Measurements from ENCODE around the gene HOXD8. TPM values are rescaled to one million over a fixed set of nuclear protein-coding genes. Genes with fewer than 3 reads are reported as not detected.

The HOXD8 gene
- total RNA-seq, 1 donor from 2014 or later = not detected

- intact Hi-C loops (cut with micrococcal nuclease) = no loop called here
- no peak overlapping the region for H3K4me3 Mint-ChIP-seq
- H3K9me3 Mint-ChIP-seq = no peaks in the 10 kb centered on the region
- H3K27me3 Mint-ChIP-seq = peaks cover 79% of the 10 kb centered on the region
- CTCF ChIA-PET = no interaction called here
- no peak for ATAC-seq (ENCODE audit: low read depth)
- DNase-seq = no peak
- no peak for TF ChIP-seq CTCF (IDR thresholded peaks at IDR 0.05)
- POLR2A ChIA-PET = no interaction called here
- H3K27ac Mint-ChIP-seq = no peak overlapping the region
- H3K4me1 Mint-ChIP-seq = peaks cover 8% of the 10 kb centered on the region
- H3K36me3 Mint-ChIP-seq (ENCODE audit: low read depth) = no peaks in the 10 kb centered on the region
These were observed 15.8 kb downstream of the HOXD8 start for GRCh38 chr2:176145085-176145969.

GRCh38 chr2:176146101-176146500, 16.6 kb downstream of the HOXD8 start:
- no peak overlapping the region for H3K4me3 Mint-ChIP-seq
- no peaks in the 10 kb centered on the region for H3K9me3 Mint-ChIP-seq
- H3K36me3 Mint-ChIP-seq (ENCODE audit: low read depth) = no peaks in the 10 kb centered on the region
- ChIA-PET CTCF (no interaction called here), POLR2A (no interaction called here)
- intact Hi-C loops (cut with micrococcal nuclease) = no loop called here
- peaks cover 3% of the 10 kb centered on the region for H3K4me1 Mint-ChIP-seq
- ATAC-seq (ENCODE audit: low read depth) = no peak
- no peak for TF ChIP-seq CTCF (IDR thresholded peaks at IDR 0.05)
- no peak for DNase-seq
- peaks cover 83% of the 10 kb centered on the region for H3K27me3 Mint-ChIP-seq
- H3K27ac Mint-ChIP-seq = no peak overlapping the region

- Mint-ChIP-seq H3K27ac (no peak overlapping the region), H3K4me1 (no peaks in the 10 kb centered on the region), H3K27me3 (peaks cover 82% of the 10 kb centered on the region), H3K36me3 (ENCODE audit: low read depth) (no peaks in the 10 kb centered on the region), H3K9me3 (no peaks in the 10 kb centered on the region), H3K4me3 (no peak overlapping the region)
- intact Hi-C loops (cut with micrococcal nuclease) = no loop called here
- ATAC-seq (ENCODE audit: low read depth) = no peak
- no peak for TF ChIP-seq CTCF (IDR thresholded peaks at IDR 0.05)
- CTCF ChIA-PET = no interaction called here
- DNase-seq = no peak
- POLR2A ChIA-PET = no interaction called here
These were observed 17.1 kb downstream of the HOXD8 start for GRCh38 chr2:176146645-176147044.

- intact Hi-C loops (cut with micrococcal nuclease) = no loop called here
- Mint-ChIP-seq H3K27me3 (peaks cover 75% of the 10 kb centered on the region), H3K9me3 (no peaks in the 10 kb centered on the region), H3K4me3 (no peak overlapping the region), H3K4me1 (no peaks in the 10 kb centered on the region), H3K27ac (no peak overlapping the region), H3K36me3 (ENCODE audit: low read depth) (no peaks in the 10 kb centered on the region)
- no peak for DNase-seq
- ChIA-PET CTCF (no interaction called here), POLR2A (no interaction called here)
- no peak for ATAC-seq (ENCODE audit: low read depth)
- no peak for TF ChIP-seq CTCF (IDR thresholded peaks at IDR 0.05)
These were observed 17.8 kb downstream of the HOXD8 start for GRCh38 chr2:176147210-176147799.

GRCh38 chr2:176147800-176148496, 18.4 kb downstream of the HOXD8 start:
- intact Hi-C loops (cut with micrococcal nuclease) = no loop called here
- no peak for TF ChIP-seq CTCF (IDR thresholded peaks at IDR 0.05)
- ChIA-PET POLR2A (no interaction called here), CTCF (no interaction called here)
- H3K9me3 Mint-ChIP-seq = no peaks in the 10 kb centered on the region
- H3K27ac Mint-ChIP-seq = no peak overlapping the region
- no peak for ATAC-seq (ENCODE audit: low read depth)
- DNase-seq = no peak
- H3K27me3 Mint-ChIP-seq = peaks cover 77% of the 10 kb centered on the region
- H3K36me3 Mint-ChIP-seq (ENCODE audit: low read depth) = no peaks in the 10 kb centered on the region
- H3K4me3 Mint-ChIP-seq = no peak overlapping the region
- no peaks in the 10 kb centered on the region for H3K4me1 Mint-ChIP-seq
